Embryonic facial prominence (tissue), 1 donor: ENCODE results near the gene POSTN.
"Not testable (repeated sequence)": the region's sequence is repeated elsewhere in the genome, so short reads cannot be mapped to it uniquely, and the experiment has no call there.

Experiments
- DNase-seq: peaks from one replicate; pipeline ENCODE4 v3.0.0-alpha.2; 2016; ENCODE audit errors: extremely low spot score

POSTN gene

GRCh38 chr13:37595162-37595561, 3.4 kb downstream of the POSTN start:
- no peak for DNase-seq

GRCh38 chr13:37594550-37594949, 4.0 kb downstream of the POSTN start:
- DNase-seq: no peak

GRCh38 chr13:37589381-37589780, 9.2 kb downstream of the POSTN start:
- not testable (repeated sequence) for DNase-seq

- no peak for DNase-seq
These were observed 11.3 kb downstream of the POSTN start for GRCh38 chr13:37587236-37587635.

GRCh38 chr13:37586164-37586563, 12.4 kb downstream of the POSTN start:
- no peak for DNase-seq

GRCh38 chr13:37585541-37585940, 13.0 kb downstream of the POSTN start:
- DNase-seq: no peak

- no peak for DNase-seq
These were observed 22.0 kb downstream of the POSTN start for GRCh38 chr13:37576601-37577000.

- no peak for DNase-seq
These were observed 33.1 kb downstream of the POSTN start for GRCh38 chr13:37565425-37565824.

- DNase-seq: no peak
These were observed 37.5 kb downstream of the POSTN start for GRCh38 chr13:37561031-37561430.

- DNase-seq: no peak
These were observed 38.0 kb downstream of the POSTN start for GRCh38 chr13:37560526-37560925.

GRCh38 chr13:37558766-37559165, 39.8 kb downstream of the POSTN start:
- not testable (repeated sequence) for DNase-seq

- DNase-seq: no peak
These were observed 52.5 kb downstream of the POSTN start for GRCh38 chr13:37546087-37546486.

GRCh38 chr13:37544995-37545394, 53.6 kb downstream of the POSTN start:
- DNase-seq: no peak

- no peak for DNase-seq
These were observed 58.5 kb downstream of the POSTN start for GRCh38 chr13:37539976-37540605.

- no peak for DNase-seq
These were observed 59.4 kb downstream of the POSTN start for GRCh38 chr13:37539170-37539569.

GRCh38 chr13:37535501-37535900, 63.1 kb downstream of the POSTN start:
- DNase-seq: no peak

- DNase-seq: no peak
These were observed 63.9 kb downstream of the POSTN start for GRCh38 chr13:37534676-37535075.

GRCh38 chr13:37534181-37534580, 64.4 kb downstream of the POSTN start:
- DNase-seq: no peak

- DNase-seq: no peak
These were observed 67.5 kb downstream of the POSTN start for GRCh38 chr13:37531049-37531448.

- DNase-seq: no peak
These were observed 68.7 kb downstream of the POSTN start for GRCh38 chr13:37529751-37530385.

GRCh38 chr13:37526710-37527473, 71.7 kb downstream of the POSTN start:
- no peak for DNase-seq

GRCh38 chr13:37515226-37515625, 83.3 kb downstream of the POSTN start:
- no peak for DNase-seq
